Muscle layer of duodenum (tissue), 2 donors: ENCODE data around the gene SLC22A7.

Source experiments
- H3K27ac ChIP-seq: one replicate; pipeline ENCODE4 v1.7.0; 2013; ENCODE audit warnings: mild to moderate bottlenecking, low read length
- H3K27me3 ChIP-seq: one replicate; pipeline ENCODE4 v1.7.0; 2013; ENCODE audit warnings: low read depth, mild to moderate bottlenecking, control low read depth, low read length
- H3K36me3 ChIP-seq, 2 donors: one replicate each; pipeline ENCODE4 v1.7.0; 2013; ENCODE audit warnings: low read length in 2 of 2, control low read depth in 1 of 2, mild to moderate bottlenecking in 1 of 2; ENCODE audit not compliant: insufficient read depth in 2 of 2, control insufficient read depth in 1 of 2
- H3K4me1 ChIP-seq, 2 donors: one replicate each; pipeline ENCODE4 v1.7.0; 2013; ENCODE audit warnings: low read length in 2 of 2, mild to moderate bottlenecking in 2 of 2, control low read depth in 1 of 2, moderate library complexity in 1 of 2; ENCODE audit not compliant: insufficient read depth in 2 of 2, control insufficient read depth in 1 of 2
- H3K4me3 ChIP-seq, 2 donors: one replicate each; pipeline ENCODE4 v1.7.0; 2013; ENCODE audit warnings: low read length in 2 of 2, low read depth in 1 of 2, mild to moderate bottlenecking in 1 of 2
- H3K9me3 ChIP-seq, 2 donors: one replicate each; pipeline ENCODE4 v1.7.0; 2013; ENCODE audit warnings: low read length in 2 of 2, control low read depth in 1 of 2, mild to moderate bottlenecking in 1 of 2; ENCODE audit not compliant: control insufficient read depth in 1 of 2
- donor health status: healthy.

The SLC22A7 gene

DNA sequence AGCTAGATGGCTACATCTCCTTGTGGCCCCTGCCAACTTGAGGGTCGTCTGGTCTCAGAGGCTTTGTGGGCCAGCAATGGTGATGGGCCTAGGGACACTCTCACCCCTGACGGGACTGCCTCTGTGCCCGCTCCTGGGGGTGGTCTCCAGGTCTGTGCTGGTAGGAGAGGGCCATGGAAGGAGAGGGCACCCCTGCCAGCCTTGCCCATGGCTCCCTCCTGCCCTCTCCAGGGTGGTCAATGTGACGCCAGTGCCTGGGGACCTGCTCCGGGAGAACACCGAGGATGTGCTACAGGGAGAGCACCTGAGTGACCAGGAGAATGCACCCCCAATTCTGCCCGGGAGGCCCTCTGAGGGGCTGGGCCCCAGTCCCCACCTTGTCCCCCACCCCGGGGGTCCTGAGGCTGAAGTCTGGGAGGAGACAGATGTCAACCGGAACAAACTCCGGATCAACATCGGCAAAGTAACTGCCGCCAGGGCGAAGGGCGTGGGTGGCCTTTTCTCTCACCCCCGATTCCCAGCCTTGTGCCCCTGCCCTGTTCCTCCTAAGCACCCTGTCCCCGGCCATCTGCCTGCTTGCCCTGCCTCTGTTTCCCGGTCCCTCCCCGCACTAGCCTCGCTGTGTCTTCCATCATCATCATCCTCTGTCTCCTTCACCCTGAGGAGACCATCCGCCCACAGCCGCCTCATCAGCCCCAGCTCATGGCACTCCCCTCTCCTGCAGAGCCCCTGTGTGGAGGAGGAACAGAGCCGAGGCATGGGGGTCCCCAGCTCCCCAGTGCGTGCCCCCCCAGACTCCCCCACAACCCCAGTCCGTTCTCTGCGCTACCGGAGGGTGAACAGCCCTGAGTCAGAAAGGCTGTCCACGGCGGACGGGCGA is 39.0 kb upstream of the SLC22A7 start:
- Histone ChIP-seq H3K4me3 (no peak overlapping the region), H3K9me3 (no peaks in the 10 kb centered on the region), H3K27me3 (no peaks in the 10 kb centered on the region), H3K27ac (no peak overlapping the region), H3K36me3 (no peaks in the 10 kb centered on the region), H3K4me1 (no peaks in the 10 kb centered on the region)

DNA sequence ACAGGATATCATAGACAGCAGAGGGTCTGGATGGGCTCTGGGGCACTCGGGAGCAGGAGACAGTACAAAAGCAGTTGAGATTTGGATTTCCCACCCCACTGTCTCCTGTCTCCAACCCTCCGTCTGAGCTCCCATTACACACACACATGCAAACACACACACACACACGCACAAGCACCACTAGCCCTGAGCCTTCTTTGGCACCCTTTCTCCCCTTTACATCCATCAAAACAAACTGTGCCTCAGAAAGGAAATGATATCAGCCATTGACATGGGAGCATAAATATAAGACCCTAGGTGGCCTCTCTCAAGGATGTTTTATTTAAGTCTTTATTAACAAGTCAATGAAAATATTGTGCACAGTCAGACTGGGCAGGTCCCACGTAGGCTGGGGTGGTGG is 37.3 kb upstream of the SLC22A7 start:
- Histone ChIP-seq H3K36me3 (no peaks in the 10 kb centered on the region), H3K9me3 (no peaks in the 10 kb centered on the region), H3K4me1 (no peaks in the 10 kb centered on the region), H3K4me3 (no peak overlapping the region), H3K27me3 (no peaks in the 10 kb centered on the region), H3K27ac (no peak overlapping the region)

DNA sequence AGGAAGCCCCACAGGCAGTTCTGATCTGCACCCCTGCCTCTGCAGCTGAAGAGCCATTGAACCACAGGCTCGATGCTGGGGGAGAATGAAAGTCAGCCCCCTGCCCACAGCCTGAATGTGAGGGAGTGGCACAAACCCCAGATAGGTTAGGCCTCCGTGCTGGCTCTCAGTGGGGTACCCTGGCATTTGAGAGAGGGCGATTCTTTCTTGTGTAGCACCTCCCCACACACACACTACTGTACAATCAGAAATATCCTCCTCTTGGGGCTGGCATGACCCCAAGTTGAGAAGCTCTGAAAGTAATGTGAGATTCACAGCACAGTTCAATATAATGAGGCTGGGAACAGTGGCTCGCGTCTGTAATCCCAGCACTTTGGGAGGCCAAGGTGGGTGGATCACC is 36.9 kb upstream of the SLC22A7 start:
- H3K27ac ChIP-seq, result no peak overlapping the region
- H3K36me3 ChIP-seq, result no peaks in the 10 kb centered on the region
- no peaks in the 10 kb centered on the region for H3K4me1 ChIP-seq
- H3K4me3 ChIP-seq, result no peak overlapping the region
- H3K9me3 ChIP-seq, result no peaks in the 10 kb centered on the region
- no peaks in the 10 kb centered on the region for H3K27me3 ChIP-seq

- no peaks in the 10 kb centered on the region for H3K27me3 ChIP-seq
- no peaks in the 10 kb centered on the region for H3K36me3 ChIP-seq
- H3K27ac ChIP-seq, result no peak overlapping the region
- H3K9me3 ChIP-seq, result no peaks in the 10 kb centered on the region
- H3K4me3 ChIP-seq, result no peak overlapping the region
- H3K4me1 ChIP-seq, result no peaks in the 10 kb centered on the region
Measured at GRCh38 chr6:43262000-43262779, 35.9 kb upstream of the SLC22A7 start.

DNA sequence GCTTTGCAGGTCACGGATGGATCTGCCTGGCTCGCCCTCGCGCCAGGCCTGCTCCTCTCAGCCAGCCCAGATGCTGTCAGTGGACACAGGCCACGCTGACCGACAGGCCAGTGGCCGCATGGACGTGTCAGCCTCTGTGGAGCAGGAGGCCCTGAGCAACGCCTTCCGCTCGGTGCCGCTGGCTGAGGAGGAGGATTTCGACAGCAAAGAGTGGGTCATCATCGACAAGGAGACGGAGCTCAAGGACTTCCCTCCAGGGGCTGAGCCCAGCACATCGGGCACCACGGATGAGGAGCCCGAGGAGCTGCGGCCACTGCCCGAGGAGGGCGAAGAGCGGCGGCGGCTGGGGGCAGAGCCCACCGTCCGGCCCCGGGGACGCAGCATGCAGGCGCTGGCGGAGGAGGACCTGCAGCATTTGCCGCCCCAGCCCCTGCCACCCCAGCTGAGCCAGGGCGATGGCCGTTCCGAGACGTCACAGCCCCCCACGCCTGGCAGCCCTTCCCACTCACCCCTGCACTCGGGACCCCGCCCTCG is 35.2 kb upstream of the SLC22A7 start:
- Histone ChIP-seq H3K27me3 (no peaks in the 10 kb centered on the region), H3K4me3 (no peak overlapping the region), H3K36me3 (no peaks in the 10 kb centered on the region), H3K4me1 (peaks cover 0 to 2% of the 10 kb centered on the region in 2 donors), H3K9me3 (no peaks in the 10 kb centered on the region), H3K27ac (no peak overlapping the region)

DNA sequence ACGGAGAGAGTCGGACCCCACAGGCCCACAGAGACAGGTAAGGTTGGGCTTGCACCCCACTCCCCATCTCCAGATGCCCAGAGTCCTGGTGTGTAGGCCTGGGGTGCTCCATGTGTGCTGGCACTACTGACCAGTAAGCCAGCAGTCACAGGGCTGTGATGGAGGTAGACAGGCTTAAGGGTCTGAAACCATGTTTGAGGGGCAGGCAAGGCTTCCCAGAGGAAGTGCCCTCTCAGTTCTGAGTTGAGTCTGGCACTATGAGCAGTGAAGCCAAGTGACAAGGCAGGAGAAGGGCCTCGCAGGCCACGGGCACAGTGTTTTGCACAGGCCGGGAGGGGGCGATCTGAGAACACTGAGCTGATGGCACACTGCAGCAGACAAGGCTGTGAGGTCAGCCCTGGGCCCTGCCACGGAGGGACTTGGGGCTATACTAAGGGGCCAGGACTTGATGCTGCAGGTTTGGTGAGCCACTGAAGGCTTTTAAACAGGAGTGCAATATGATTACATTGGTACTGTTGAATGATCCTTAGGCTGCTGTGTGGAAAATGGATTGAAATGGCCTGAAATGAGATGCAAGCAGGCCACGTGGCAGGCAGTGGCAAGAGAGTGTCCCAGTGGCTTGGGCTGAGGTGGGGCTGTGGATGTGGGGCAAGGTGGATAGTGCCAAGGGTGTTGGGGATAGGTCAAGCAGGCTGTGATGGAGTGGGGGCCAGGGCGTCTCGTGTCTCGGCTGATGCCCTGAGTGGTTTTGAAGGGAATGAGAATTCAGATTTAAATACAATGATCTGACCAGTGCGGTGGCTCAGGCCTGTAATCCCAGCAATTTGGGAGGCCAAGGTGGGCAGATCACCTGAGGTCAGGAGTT is 34.5 kb upstream of the SLC22A7 start:
- Histone ChIP-seq H3K4me1 (peaks cover 0 to 9% of the 10 kb centered on the region in 2 donors), H3K9me3 (no peaks in the 10 kb centered on the region), H3K36me3 (no peaks in the 10 kb centered on the region), H3K27me3 (no peaks in the 10 kb centered on the region), H3K27ac (no peak overlapping the region), H3K4me3 (no peak overlapping the region)

DNA sequence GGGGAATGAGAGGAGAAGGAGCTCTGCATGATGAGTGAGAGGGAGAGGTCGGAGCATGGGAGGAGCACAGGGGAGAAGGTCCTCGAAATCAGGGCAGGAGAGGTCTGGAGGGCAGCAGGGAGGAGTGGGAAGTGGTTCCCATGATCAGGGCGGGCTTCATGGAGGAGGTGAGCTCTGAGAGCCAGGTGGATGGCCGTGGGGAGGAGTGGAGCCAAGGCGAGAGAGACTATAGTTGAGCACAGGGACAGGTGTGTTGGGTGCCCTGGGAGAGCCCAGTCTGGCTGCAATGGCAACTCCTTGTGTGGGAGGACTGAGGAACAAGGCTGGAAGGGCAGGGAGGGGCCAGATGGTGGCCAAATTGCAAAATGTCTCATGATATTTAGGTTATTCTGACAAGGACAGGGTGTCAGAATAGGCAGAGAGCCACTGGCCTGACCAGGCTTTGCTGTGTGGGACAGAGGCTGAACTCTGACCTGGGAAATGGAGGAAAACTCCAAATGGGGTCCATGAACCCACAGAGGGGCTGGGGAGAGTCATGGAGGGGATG is 33.4 kb upstream of the SLC22A7 start:
- Histone ChIP-seq H3K36me3 (no peaks in the 10 kb centered on the region), H3K27ac (no peak overlapping the region), H3K9me3 (no peaks in the 10 kb centered on the region), H3K4me1 (peaks cover 10 to 15% of the 10 kb centered on the region in 2 donors), H3K4me3 (no peak overlapping the region), H3K27me3 (no peaks in the 10 kb centered on the region)

- no peak overlapping the region for H3K27ac ChIP-seq
Measured at GRCh38 chr6:43265564-43265963, 32.5 kb upstream of the SLC22A7 start.

GRCh38 chr6:43267619-43268354 is 30.3 kb upstream of the SLC22A7 start:
- H3K4me3 ChIP-seq, result peak overlapping the region; percentile 11 to 18
- H3K4me1 ChIP-seq, result peaks cover 15% of the 10 kb centered on the region in 2 donors
- H3K27ac ChIP-seq, result peak overlapping the region; percentile 67
- no peaks in the 10 kb centered on the region for H3K27me3 ChIP-seq
- no peaks in the 10 kb centered on the region for H3K9me3 ChIP-seq
- H3K36me3 ChIP-seq, result no peaks in the 10 kb centered on the region

More at GRCh38 chr6:43265564-43265963, 32.5 kb upstream of the SLC22A7 start:
- Histone ChIP-seq H3K9me3 (no peaks in the 10 kb centered on the region), H3K27me3 (no peaks in the 10 kb centered on the region), H3K36me3 (no peaks in the 10 kb centered on the region), H3K4me1 (peaks cover 15% of the 10 kb centered on the region in 2 donors), H3K4me3 (no peak overlapping the region)

DNA sequence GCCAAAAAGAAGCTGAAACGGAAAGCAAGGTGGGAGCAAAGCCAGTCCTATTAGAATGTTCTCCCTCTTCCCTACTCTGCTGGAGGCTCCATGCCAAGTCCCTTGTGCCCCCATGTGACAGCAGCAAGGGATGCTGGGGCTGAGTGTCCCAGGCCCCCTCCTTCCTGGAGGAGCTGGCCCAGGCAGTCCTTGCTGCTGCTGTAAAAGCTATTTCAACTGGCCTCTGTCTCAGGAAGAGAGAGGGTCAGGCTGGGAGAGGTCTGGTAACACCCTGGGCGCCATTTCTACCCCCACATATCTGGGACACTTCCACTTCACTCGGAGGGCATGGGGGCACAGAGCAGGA is 29.7 kb upstream of the SLC22A7 start:
- H3K4me1 ChIP-seq, result peaks cover 15% of the 10 kb centered on the region in 2 donors
- H3K36me3 ChIP-seq, result no peaks in the 10 kb centered on the region
- peak overlapping the region; percentile 11 to 18 for H3K4me3 ChIP-seq
- H3K9me3 ChIP-seq, result no peaks in the 10 kb centered on the region
- no peaks in the 10 kb centered on the region for H3K27me3 ChIP-seq
- peak overlapping the region; percentile 67 for H3K27ac ChIP-seq
